WTC11 (cell line): ENCODE measurements around the gene ADGRB2. TPM values are rescaled to one million over a fixed set of nuclear protein-coding genes. Genes with fewer than 3 reads are reported as not detected.

Experiments used
- ATAC-seq: fragments of 200-7000 bp; cut with Tn5 transposase; 2 replicates; pipeline ENCODE4 v1.10.0; 2021; ENCODE audit warnings: mild to moderate bottlenecking, moderate library complexity
- CTCF ChIA-PET: fragments of 300-600 bp; sonication (Branson Sonifier 250); formaldehyde crosslinking; loops from one replicate; lab custom pipeline; 2021; ENCODE audit warnings: antibody characterized with exemption; lab: Charles Lee
- POLR2A ChIA-PET: fragments of 350-600 bp; sonication (Branson Sonifier 250); formaldehyde crosslinking; loops from one replicate; lab custom pipeline; 2021; ENCODE audit warnings: antibody characterized with exemption; lab: Charles Lee
- DNase-seq: peaks from one replicate; pipeline ENCODE4 v3.0.0; 2021; ENCODE audit warnings: low spot score
- H3K27ac Mint-ChIP-seq: 2 replicates; pipeline ENCODE4 v1.8.0; 2021; ENCODE audit warnings: mixed read lengths
- H3K27me3 Mint-ChIP-seq: 2 replicates; pipeline ENCODE4 v1.8.0; 2021; ENCODE audit warnings: low read depth, mild to moderate bottlenecking, moderate library complexity, mixed read lengths
- H3K36me3 Mint-ChIP-seq: 2 replicates; pipeline ENCODE4 v1.8.0; 2021; ENCODE audit warnings: mixed read lengths
- H3K4me1 Mint-ChIP-seq: 2 replicates; pipeline ENCODE4 v1.8.0; 2022; ENCODE audit warnings: mixed read lengths
- H3K4me3 Mint-ChIP-seq: 2 replicates; pipeline ENCODE4 v1.8.0; 2021; ENCODE audit warnings: mild to moderate bottlenecking, moderate library complexity, mixed read lengths
- H3K9me3 Mint-ChIP-seq: 2 replicates; pipeline ENCODE4 v1.8.0; 2021; ENCODE audit warnings: mixed read lengths
- ATF1 ChIP-seq: sonication (generic); formaldehyde crosslinking; IDR thresholded peaks from 2 replicates; pipeline ENCODE4 v1.8.1; 2023; ENCODE audit warnings: mild to moderate bottlenecking, moderate library complexity, missing genetic modification reagents
- ATF6 ChIP-seq: sonication (generic); formaldehyde crosslinking; IDR thresholded peaks from 2 replicates; pipeline ENCODE4 v1.8.1; 2023; ENCODE audit warnings: mild to moderate bottlenecking, missing genetic modification reagents
- CREB1 ChIP-seq: sonication (generic); formaldehyde crosslinking; IDR thresholded peaks from 2 replicates; pipeline ENCODE4 v1.8.0; 2023; ENCODE audit warnings: mild to moderate bottlenecking, missing genetic modification reagents
- E2F5 ChIP-seq: sonication (generic); formaldehyde crosslinking; IDR thresholded peaks from 2 replicates; pipeline ENCODE4 v1.8.1; 2022; ENCODE audit warnings: mild to moderate bottlenecking, moderate library complexity, missing genetic modification reagents
- ESRRA ChIP-seq: sonication (generic); formaldehyde crosslinking; IDR thresholded peaks from 2 replicates; pipeline ENCODE4 v1.8.1; 2022; ENCODE audit warnings: mild to moderate bottlenecking, missing genetic modification reagents, borderline replicate concordance
- ETV6 ChIP-seq: sonication (generic); formaldehyde crosslinking; IDR thresholded peaks from 2 replicates; pipeline ENCODE4 v1.8.1; 2022; ENCODE audit warnings: mild to moderate bottlenecking, missing genetic modification reagents
- HMGA2 ChIP-seq: fragments of 250-450 bp; sonication (Bioruptor Pico); IDR thresholded peaks from 2 replicates; pipeline ENCODE4 v1.4.0; 2021; ENCODE audit warnings: mild to moderate bottlenecking, moderate library complexity
- MLX ChIP-seq: sonication (generic); formaldehyde crosslinking; IDR thresholded peaks from 2 replicates; pipeline ENCODE4 v1.8.1; 2023; ENCODE audit warnings: mild to moderate bottlenecking, missing genetic modification reagents, moderate library complexity
- NFYB ChIP-seq: sonication (generic); formaldehyde crosslinking; conservative IDR thresholded peaks from 2 replicates; pipeline ENCODE4 v1.8.0; 2022; ENCODE audit warnings: low read depth, missing genetic modification reagents
- RELA ChIP-seq: sonication (generic); formaldehyde crosslinking; IDR thresholded peaks from 2 replicates; pipeline ENCODE4 v1.8.1; 2022; ENCODE audit warnings: missing genetic modification reagents, mild to moderate bottlenecking, borderline replicate concordance
- SMAD3 ChIP-seq: sonication (generic); formaldehyde crosslinking; IDR thresholded peaks from 2 replicates; pipeline ENCODE4 v1.8.0; 2022; ENCODE audit warnings: missing genetic modification reagents, mild to moderate bottlenecking, borderline replicate concordance
- SMAD4 ChIP-seq: sonication (generic); formaldehyde crosslinking; IDR thresholded peaks from 2 replicates; pipeline ENCODE4 v1.8.0; 2022; ENCODE audit warnings: mild to moderate bottlenecking, missing genetic modification reagents
- STAT6 ChIP-seq: sonication (generic); formaldehyde crosslinking; conservative IDR thresholded peaks from 2 replicates; pipeline ENCODE4 v1.8.1; 2023; ENCODE audit warnings: mild to moderate bottlenecking, low read depth, missing genetic modification reagents, moderate library complexity
- TEAD4 ChIP-seq: sonication (generic); formaldehyde crosslinking; IDR thresholded peaks from 2 replicates; pipeline ENCODE4 v1.8.0; 2022; ENCODE audit warnings: mild to moderate bottlenecking, missing genetic modification reagents
- ZNF263 ChIP-seq: sonication (generic); formaldehyde crosslinking; IDR thresholded peaks from 2 replicates; pipeline ENCODE4 v1.8.1; 2022; ENCODE audit warnings: low read depth, mild to moderate bottlenecking, moderate library complexity, missing genetic modification reagents
- ZNF423 ChIP-seq: fragments of 250-450 bp; sonication (Bioruptor Pico); IDR thresholded peaks from 2 replicates; pipeline ENCODE4 v2.1.2; 2022; ENCODE audit warnings: mild to moderate bottlenecking, moderate library complexity
- total RNA-seq: library from RNA; stranded (reverse); gene quantifications from 3 replicates; pipeline ENCODE4 v1.2.3, GENCODE V29; 2021
- TF ChIP-seq, protein P1 (sequence below): sonication (generic); formaldehyde crosslinking; IDR thresholded peaks from 2 replicates; pipeline ENCODE4 v1.8.1; 2023; ENCODE audit warnings: mild to moderate bottlenecking, moderate library complexity, missing genetic modification reagents
- TF ChIP-seq, protein P2 (sequence below): sonication (generic); formaldehyde crosslinking; IDR thresholded peaks from 2 replicates; pipeline ENCODE4 v1.8.0; 2023; ENCODE audit warnings: missing genetic modification reagents, mild to moderate bottlenecking, borderline replicate concordance

ADGRB2 gene
- total RNA-seq, 1 experiment from 2014 or later: 39.3 TPM

DNA sequence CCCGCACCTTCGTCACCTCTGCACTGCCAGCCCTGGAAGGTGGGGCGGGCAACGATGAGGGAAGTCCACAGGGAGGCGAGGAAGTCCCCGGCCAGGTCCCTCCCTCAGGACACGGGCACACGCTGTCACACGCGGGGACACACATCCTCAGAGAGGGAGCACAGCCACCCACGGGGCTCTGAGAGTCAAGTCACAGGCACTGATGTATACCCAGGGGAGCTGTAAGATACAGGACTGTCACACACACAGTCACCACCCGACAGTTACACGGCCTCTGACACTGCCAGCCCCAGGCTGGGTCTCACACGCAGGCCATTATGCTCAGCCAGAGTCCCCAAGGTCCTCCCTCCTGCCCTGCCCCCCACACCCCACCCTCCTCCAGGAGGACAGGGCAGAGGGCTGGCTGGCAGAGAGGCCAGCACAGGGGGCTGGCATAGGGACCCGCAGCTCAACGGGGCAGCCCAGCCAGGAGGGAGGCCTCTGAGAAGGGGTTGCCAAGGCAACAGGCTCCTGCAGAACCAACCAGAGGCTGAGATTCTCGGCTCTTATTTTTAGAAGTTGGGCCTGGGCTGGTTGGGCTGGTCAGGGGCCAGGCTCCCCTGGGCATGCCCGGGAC, 17.7 kb upstream of the ADGRB2 start:
- CTCF ChIA-PET: interaction anchor here (0.7 to 1.9 kb wide), 7 partner anchors 13 to 182 kb away, joined by 3 to 6 read pairs (median 4); no protein-coding TSS in a partner anchor
- DNase-seq (no peak), ATAC-seq (peak; percentile 16)
- H3K27me3 Mint-ChIP-seq: peaks cover 12% of the 10 kb centered on the region; the same call in 1 of the 2 replicates
- TF ChIP-seq ATF6 (CRISPR knock-in tag) (no peak), RELA (CRISPR knock-in tag) (peak; percentile 32; the same call in 1 of the 2 replicates)
- H3K36me3 Mint-ChIP-seq: no peaks in the 10 kb centered on the region
- H3K4me1 Mint-ChIP-seq: peaks cover 34% of the 10 kb centered on the region
- POLR2A ChIA-PET: no interaction called here
- H3K4me3 Mint-ChIP-seq: no peak overlapping the region
- no peak overlapping the region for H3K27ac Mint-ChIP-seq
- no peaks in the 10 kb centered on the region for H3K9me3 Mint-ChIP-seq

DNA sequence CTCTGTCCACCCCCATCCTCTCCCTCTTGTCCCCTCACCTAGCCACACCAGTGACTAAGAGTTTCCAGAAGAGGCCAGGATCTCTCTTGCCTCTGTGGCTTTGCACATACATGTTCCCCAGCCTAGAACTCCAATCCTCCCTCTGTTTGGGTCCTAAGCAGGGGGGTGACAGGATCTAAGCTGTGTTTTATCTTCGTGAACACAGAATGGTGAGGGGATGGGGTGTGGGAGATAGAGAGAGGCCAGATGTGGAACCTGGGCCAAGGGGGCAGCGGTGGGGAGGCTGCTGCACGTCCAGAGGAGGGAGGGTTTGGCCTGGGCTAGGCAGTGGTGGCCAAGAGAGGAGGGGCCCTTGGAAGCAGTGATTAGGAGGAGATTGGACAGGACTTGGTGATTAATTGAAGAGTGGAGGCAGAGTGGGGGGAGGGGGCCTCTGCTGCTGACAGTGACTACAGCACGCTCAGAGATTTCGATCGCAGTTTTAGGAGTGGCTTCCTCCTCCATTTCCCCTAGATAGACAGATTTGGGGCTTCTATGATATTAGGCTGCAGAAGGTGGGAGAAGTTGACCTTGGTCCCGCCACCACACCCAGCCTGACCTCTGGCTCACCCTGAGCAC, 17.1 kb upstream of the ADGRB2 start:
- Mint-ChIP-seq H3K9me3 (no peaks in the 10 kb centered on the region), H3K4me1 (peaks cover 38% of the 10 kb centered on the region), H3K27ac (no peak overlapping the region), H3K27me3 (peaks cover 12% of the 10 kb centered on the region; the same call in 1 of the 2 replicates), H3K4me3 (no peak overlapping the region), H3K36me3 (no peaks in the 10 kb centered on the region)
- ATAC-seq (no peak), DNase-seq (no peak)
- ChIA-PET POLR2A (no interaction called here), CTCF (interaction anchor here (0.8 to 5.8 kb wide), 6 partner anchors 7 to 36 kb away, joined by 3 to 53 read pairs (median 4); no protein-coding TSS in a partner anchor)
- TF ChIP-seq HMGA2: no peak
- TF ChIP-seq ZNF423: no peak
- TF ChIP-seq ESRRA (CRISPR knock-in tag): no peak
- no peak for TF ChIP-seq STAT6
- TF ChIP-seq, protein P1, sequence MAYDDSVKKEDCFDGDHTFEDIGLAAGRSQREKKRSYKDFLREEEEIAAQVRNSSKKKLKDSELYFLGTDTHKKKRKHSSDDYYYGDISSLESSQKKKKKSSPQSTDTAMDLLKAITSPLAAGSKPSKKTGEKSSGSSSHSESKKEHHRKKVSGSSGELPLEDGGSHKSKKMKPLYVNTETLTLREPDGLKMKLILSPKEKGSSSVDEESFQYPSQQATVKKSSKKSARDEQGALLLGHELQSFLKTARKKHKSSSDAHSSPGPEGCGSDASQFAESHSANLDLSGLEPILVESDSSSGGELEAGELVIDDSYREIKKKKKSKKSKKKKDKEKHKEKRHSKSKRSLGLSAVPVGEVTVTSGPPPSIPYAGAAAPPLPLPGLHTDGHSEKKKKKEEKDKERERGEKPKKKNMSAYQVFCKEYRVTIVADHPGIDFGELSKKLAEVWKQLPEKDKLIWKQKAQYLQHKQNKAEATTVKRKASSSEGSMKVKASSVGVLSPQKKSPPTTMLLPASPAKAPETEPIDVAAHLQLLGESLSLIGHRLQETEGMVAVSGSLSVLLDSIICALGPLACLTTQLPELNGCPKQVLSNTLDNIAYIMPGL (CRISPR knock-in tag): no peak
- no peak for TF ChIP-seq ETV6 (CRISPR knock-in tag)
- TF ChIP-seq SMAD4 (CRISPR knock-in tag): no peak
- no peak for TF ChIP-seq NFYB (CRISPR knock-in tag)
- TF ChIP-seq TEAD4 (CRISPR knock-in tag): no peak
- TF ChIP-seq, protein P2, sequence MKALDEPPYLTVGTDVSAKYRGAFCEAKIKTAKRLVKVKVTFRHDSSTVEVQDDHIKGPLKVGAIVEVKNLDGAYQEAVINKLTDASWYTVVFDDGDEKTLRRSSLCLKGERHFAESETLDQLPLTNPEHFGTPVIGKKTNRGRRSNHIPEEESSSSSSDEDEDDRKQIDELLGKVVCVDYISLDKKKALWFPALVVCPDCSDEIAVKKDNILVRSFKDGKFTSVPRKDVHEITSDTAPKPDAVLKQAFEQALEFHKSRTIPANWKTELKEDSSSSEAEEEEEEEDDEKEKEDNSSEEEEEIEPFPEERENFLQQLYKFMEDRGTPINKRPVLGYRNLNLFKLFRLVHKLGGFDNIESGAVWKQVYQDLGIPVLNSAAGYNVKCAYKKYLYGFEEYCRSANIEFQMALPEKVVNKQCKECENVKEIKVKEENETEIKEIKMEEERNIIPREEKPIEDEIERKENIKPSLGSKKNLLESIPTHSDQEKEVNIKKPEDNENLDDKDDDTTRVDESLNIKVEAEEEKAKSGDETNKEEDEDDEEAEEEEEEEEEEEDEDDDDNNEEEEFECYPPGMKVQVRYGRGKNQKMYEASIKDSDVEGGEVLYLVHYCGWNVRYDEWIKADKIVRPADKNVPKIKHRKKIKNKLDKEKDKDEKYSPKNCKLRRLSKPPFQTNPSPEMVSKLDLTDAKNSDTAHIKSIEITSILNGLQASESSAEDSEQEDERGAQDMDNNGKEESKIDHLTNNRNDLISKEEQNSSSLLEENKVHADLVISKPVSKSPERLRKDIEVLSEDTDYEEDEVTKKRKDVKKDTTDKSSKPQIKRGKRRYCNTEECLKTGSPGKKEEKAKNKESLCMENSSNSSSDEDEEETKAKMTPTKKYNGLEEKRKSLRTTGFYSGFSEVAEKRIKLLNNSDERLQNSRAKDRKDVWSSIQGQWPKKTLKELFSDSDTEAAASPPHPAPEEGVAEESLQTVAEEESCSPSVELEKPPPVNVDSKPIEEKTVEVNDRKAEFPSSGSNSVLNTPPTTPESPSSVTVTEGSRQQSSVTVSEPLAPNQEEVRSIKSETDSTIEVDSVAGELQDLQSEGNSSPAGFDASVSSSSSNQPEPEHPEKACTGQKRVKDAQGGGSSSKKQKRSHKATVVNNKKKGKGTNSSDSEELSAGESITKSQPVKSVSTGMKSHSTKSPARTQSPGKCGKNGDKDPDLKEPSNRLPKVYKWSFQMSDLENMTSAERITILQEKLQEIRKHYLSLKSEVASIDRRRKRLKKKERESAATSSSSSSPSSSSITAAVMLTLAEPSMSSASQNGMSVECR (CRISPR knock-in tag): no peak
- no peak for TF ChIP-seq ZNF263
- no peak for TF ChIP-seq CREB1 (CRISPR knock-in tag)
- TF ChIP-seq SMAD3 (CRISPR knock-in tag): no peak
- TF ChIP-seq MLX (CRISPR knock-in tag): no peak
- TF ChIP-seq E2F5: no peak
- no peak for TF ChIP-seq ATF1 (CRISPR knock-in tag)
- TF ChIP-seq, all 79 proteins: peak for 0
